Lower leg skin (tissue), 4 donors: Measurements from ENCODE around the gene PTPN1. TPM values are rescaled to one million over a fixed set of nuclear protein-coding genes. Genes with fewer than 3 reads are reported as not detected.
A peak's percentile ranks its signal among the peaks of the same experiment; 100 is the strongest.

Experiments used
- DNase-seq, 2 donors: peaks; one replicate each; pipeline ENCODE4 v3.0.0-alpha.2; 2019; ENCODE audit warnings: low spot score in 2 of 2
- H3K4me3 ChIP-seq: fragments of 200-600 bp; sonication (generic); 2 replicates; pipeline ENCODE4 v1.5.1; 2017; ENCODE audit warnings: mild to moderate bottlenecking, low read depth; ENCODE audit not compliant: poor library complexity, severe bottlenecking
- CTCF ChIP-seq, 3 donors: fragments of 450-650 bp; IDR thresholded peaks; one replicate each; pipeline ENCODE4 v1.5.1; 2016; ENCODE audit warnings: antibody characterized with exemption in 3 of 3, mild to moderate bottlenecking in 3 of 3, moderate library complexity in 2 of 3
- POLR2A ChIP-seq, 2 donors: fragments of 450-650 bp; IDR thresholded peaks; one replicate each; pipeline ENCODE4 v1.6.1; 2016 to 2017; ENCODE audit warnings: antibody characterized with exemption in 2 of 2, mild to moderate bottlenecking in 1 of 2, moderate library complexity in 1 of 2
- WGBS, 2 donors: methylation state at CpG; one replicate each; pipeline ENCODE4 v1.1.5; 2018; 5-methylcytosine and 5-hydroxymethylcytosine counted together
- intact Hi-C: fragments of 100-400 bp; cut with DNase I; formaldehyde crosslinking; loops from one replicate; pipeline ENCODE4 v1.15.0; 2023; ENCODE audit warnings: low total_unique reads
- total RNA-seq, 4 donors: library from RNA; depleted of rRNA; stranded (reverse); fragments of >200 nt; gene quantifications; one replicate each; pipeline ENCODE4 v1.1.0, GENCODE V29; 2016

Gene PTPN1
- total RNA-seq, 4 donors from 2014 or later: 19.1 to 29.8 (median 23.3) TPM

- no peak for TF ChIP-seq CTCF (IDR thresholded peaks at IDR 0.05)
- no peak for TF ChIP-seq POLR2A (IDR thresholded peaks at IDR 0.05)
- 71 to 76% methylated on average over 14 of the region's 14 CpGs for WGBS, 2 donors
- intact Hi-C loops: loop anchor here (10.0 kb wide), 1 partner anchor 109 kb away; no protein-coding TSS in a partner anchor
- H3K4me3 ChIP-seq: no peak overlapping the region
- DNase-seq: no peak
These were observed 34.4 kb upstream of the PTPN1 start for GRCh38 chr20:50475681-50476292.

- no peak for DNase-seq
- intact Hi-C loops: loop anchor here (10.0 kb wide), 1 partner anchor 107 kb away; no protein-coding TSS in a partner anchor
- TF ChIP-seq CTCF (IDR thresholded peaks at IDR 0.05) (no peak), POLR2A (IDR thresholded peaks at IDR 0.05) (no peak)
- 67 to 78% methylated on average over 5 of the region's 5 CpGs for WGBS, 2 donors
- no peak overlapping the region for H3K4me3 ChIP-seq
These were observed 32.8 kb upstream of the PTPN1 start for GRCh38 chr20:50477239-50477872.

GRCh38 chr20:50478162-50478990 lies 31.8 kb upstream of the PTPN1 start:
- intact Hi-C loops: loop anchor here (10.0 kb wide), 1 partner anchor 106 kb away; no protein-coding TSS in a partner anchor
- peak; percentile 72 to 92 for DNase-seq
- no peak overlapping the region for H3K4me3 ChIP-seq
- no peak for TF ChIP-seq POLR2A (IDR thresholded peaks at IDR 0.05)
- peak in 1 of 3 donors; percentile 60 for TF ChIP-seq CTCF (IDR thresholded peaks at IDR 0.05)
- 41 to 43% methylated on average over 21 to 22 of the region's 22 CpGs for WGBS, 2 donors

GRCh38 chr20:50481741-50482140 lies 28.4 kb upstream of the PTPN1 start:
- no peak for TF ChIP-seq POLR2A (IDR thresholded peaks at IDR 0.05)
- H3K4me3 ChIP-seq: no peak overlapping the region
- WGBS, 2 donors: 40 to 55% methylated on average over 3 of the region's 3 CpGs
- no peak for DNase-seq
- intact Hi-C loops: no loop called here

GRCh38 chr20:50482396-50482981 lies 27.7 kb upstream of the PTPN1 start:
- no peak for DNase-seq
- TF ChIP-seq POLR2A (IDR thresholded peaks at IDR 0.05): no peak
- no peak for TF ChIP-seq CTCF (IDR thresholded peaks at IDR 0.05)
- intact Hi-C loops: no loop called here
- 81 to 91% methylated on average over 4 of the region's 4 CpGs for WGBS, 2 donors
- H3K4me3 ChIP-seq: no peak overlapping the region
